Bronchial epithelial cell (primary cell): ENCODE results near the gene CSF3. TPM values are rescaled to one million over a fixed set of nuclear protein-coding genes. Genes with fewer than 3 reads are reported as not detected.

ENCODE experiments used
- DNase-seq: peaks from one replicate; pipeline ENCODE4 v3.0.0-alpha.2; 2010; ENCODE audit warnings: low read depth
- FAIRE-seq: peaks from 2 replicates; lab custom pipeline; 2011; peaks lifted over from hg19 to GRCh38; lab: Jason Lieb, UNC
- H3K27me3 ChIP-seq: 2 replicates; pipeline ENCODE4 v1.5.1; 2011; ENCODE audit warnings: low read length; ENCODE audit not compliant: control insufficient read depth, insufficient read depth
- H3K36me3 ChIP-seq: 2 replicates; pipeline ENCODE4 v1.5.1; 2011; ENCODE audit warnings: low read length; ENCODE audit not compliant: control insufficient read depth, insufficient read depth
- H3K4me3 ChIP-seq: 2 replicates; pipeline ENCODE4 v1.5.1; 2011; ENCODE audit warnings: mild to moderate bottlenecking, low read depth, low read length, control low read depth
- total RNA-seq: library from RNA; depleted of rRNA; stranded (reverse); fragments of >200 nt; gene quantifications from 2 replicates; pipeline ENCODE4 v1.2.1, GENCODE V29; 2014
- TF ChIP-seq, protein P1 (sequence below): IDR thresholded peaks from 2 replicates; pipeline ENCODE4 v1.5.1; 2011; ENCODE audit warnings: mild to moderate bottlenecking, moderate library complexity, low read length, control low read depth, inconsistent platforms; ENCODE audit not compliant: insufficient read depth, severe bottlenecking

Gene CSF3
- total RNA-seq, 1 donor from 2014 or later = under 0.01 TPM

DNA sequence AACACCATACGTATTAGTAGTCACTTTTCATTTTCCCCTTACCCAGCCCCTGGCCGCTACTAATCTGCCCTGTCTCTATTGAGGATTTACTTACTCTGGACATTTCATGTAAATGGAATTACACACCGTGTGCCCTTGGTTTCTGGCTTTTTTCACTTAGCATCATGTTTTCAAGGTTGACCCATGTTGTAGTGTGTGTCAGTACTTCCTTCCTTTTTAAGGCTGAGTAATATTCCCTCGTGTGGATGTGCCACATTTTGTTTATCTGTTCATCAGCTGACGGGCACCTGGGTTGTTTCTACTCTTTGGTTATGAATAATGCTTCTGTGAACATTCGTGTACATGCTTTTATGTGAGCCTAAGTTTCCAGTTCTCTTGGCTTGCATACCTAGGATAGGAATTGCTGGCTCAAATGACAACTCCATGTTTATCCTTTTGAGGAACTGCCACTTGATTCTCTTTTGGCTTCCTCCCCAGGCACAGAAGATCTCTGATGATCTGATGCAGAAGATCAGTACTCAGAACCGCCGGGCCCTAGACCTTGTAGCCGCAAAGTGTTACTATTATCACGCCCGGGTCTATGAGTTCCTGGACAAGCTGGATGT lies 26.9 kb upstream of the CSF3 start:
- TF ChIP-seq, protein P1, sequence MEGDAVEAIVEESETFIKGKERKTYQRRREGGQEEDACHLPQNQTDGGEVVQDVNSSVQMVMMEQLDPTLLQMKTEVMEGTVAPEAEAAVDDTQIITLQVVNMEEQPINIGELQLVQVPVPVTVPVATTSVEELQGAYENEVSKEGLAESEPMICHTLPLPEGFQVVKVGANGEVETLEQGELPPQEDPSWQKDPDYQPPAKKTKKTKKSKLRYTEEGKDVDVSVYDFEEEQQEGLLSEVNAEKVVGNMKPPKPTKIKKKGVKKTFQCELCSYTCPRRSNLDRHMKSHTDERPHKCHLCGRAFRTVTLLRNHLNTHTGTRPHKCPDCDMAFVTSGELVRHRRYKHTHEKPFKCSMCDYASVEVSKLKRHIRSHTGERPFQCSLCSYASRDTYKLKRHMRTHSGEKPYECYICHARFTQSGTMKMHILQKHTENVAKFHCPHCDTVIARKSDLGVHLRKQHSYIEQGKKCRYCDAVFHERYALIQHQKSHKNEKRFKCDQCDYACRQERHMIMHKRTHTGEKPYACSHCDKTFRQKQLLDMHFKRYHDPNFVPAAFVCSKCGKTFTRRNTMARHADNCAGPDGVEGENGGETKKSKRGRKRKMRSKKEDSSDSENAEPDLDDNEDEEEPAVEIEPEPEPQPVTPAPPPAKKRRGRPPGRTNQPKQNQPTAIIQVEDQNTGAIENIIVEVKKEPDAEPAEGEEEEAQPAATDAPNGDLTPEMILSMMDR = no peak
- DNase-seq = no peak

DNA sequence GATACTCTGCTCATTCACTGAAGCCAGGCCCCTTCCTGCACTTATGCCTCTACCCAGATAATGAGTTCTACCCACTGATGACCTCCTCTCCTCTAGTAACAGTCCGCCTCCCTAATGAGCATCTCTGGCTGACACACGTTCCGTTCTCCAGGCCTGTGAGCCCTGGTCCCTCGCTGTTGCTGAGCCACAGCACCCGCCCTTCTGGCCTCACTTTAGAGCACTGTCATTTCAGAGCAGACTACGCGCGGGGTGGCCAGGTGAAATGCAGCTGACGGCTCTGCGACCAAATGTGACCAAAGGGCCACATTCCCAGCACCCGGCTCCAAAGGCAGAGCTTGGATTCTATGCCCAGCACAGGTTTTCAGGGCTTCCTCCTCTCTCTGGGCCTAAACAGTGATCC lies 20.8 kb upstream of the CSF3 start:
- DNase-seq (no peak), FAIRE-seq (no peak)
- Histone ChIP-seq H3K4me3 (no peak overlapping the region), H3K27me3 (no peaks in the 10 kb centered on the region), H3K36me3 (peaks cover 37% of the 10 kb centered on the region)
- TF ChIP-seq, protein P1 = no peak

More for the DNA sequence above, 26.9 kb upstream of the CSF3 start:
- H3K4me3 ChIP-seq = no peak overlapping the region
- FAIRE-seq = no peak
- peaks cover 41% of the 10 kb centered on the region for H3K36me3 ChIP-seq
- H3K27me3 ChIP-seq = no peaks in the 10 kb centered on the region

DNA sequence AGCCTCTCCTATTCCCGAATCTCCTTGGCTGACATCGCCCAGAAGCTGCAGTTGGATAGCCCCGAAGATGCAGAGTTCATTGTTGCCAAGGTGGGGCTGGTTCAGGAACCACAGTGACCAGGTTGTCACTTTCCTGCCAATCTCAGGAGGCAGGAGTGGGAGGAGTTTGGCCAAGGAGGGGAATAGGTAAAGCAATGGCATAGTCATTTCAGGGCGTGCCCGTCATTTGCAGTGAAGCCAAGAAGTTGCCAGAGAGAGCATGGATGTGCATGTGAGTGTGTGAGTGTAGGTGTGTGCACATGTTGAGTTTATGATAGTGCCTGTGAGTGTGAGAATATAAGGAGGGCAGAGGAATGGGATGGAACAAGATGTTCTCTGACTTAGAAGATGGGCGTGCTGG lies 19.8 kb upstream of the CSF3 start:
- H3K27me3 ChIP-seq = no peaks in the 10 kb centered on the region
- TF ChIP-seq, protein P1 = no peak
- peaks cover 30% of the 10 kb centered on the region for H3K36me3 ChIP-seq
- DNase-seq (no peak), FAIRE-seq (no peak)
- no peak overlapping the region for H3K4me3 ChIP-seq

DNA sequence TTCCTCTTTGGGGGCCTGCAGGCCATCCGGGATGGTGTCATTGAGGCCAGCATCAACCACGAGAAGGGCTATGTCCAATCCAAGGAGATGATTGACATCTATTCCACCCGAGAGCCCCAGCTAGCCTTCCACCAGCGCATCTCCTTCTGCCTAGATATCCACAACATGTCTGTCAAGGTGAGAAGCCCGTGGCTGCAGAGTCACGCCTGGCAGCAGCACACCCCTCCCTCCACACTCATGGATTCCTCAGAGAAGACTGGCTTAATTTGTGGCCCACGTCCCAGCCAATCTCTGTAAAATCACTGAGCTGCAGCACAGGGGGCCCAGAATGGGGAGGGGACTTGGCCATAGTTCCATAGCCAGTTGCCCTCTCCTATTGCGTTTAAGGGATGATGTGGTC lies 19.1 kb upstream of the CSF3 start:
- Histone ChIP-seq H3K27me3 (no peaks in the 10 kb centered on the region), H3K4me3 (no peak overlapping the region), H3K36me3 (peaks cover 28% of the 10 kb centered on the region)
- TF ChIP-seq, protein P1 = no peak
- DNase-seq (no peak), FAIRE-seq (no peak)

DNA sequence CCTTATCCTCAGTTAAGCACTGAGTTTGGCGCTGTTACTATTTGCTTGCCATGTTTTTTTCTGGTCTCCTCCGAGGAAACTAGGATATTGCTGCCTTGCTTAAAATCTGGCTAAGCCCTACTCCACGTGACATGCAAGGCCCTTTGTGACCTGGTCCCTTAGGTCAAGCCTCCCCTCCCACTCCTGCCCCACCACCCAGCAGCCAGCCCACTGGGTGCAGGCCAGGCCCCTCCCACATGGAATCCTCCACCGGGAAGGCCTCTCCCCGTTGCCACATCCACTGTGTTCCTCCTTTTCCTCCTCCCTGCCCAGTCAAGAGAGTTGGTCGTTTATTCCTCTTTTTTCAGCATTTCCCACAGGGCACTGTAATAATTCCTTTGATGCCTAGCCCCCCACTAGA lies 18.4 kb upstream of the CSF3 start:
- Histone ChIP-seq H3K36me3 (peaks cover 26% of the 10 kb centered on the region), H3K4me3 (no peak overlapping the region), H3K27me3 (no peaks in the 10 kb centered on the region)
- TF ChIP-seq, protein P1 = no peak
- DNase-seq (no peak), FAIRE-seq (no peak)

DNA sequence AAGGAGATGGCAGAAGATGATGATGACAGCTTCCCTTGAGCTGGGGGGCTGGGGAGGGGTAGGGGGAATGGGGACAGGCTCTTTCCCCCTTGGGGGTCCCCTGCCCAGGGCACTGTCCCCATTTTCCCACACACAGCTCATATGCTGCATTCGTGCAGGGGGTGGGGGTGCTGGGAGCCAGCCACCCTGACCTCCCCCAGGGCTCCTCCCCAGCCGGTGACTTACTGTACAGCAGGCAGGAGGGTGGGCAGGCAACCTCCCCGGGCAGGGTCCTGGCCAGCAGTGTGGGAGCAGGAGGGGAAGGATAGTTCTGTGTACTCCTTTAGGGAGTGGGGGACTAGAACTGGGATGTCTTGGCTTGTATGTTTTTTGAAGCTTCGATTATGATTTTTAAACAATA lies 17.7 kb upstream of the CSF3 start:
- FAIRE-seq = no peak
- Histone ChIP-seq H3K36me3 (peaks cover 22% of the 10 kb centered on the region), H3K27me3 (no peaks in the 10 kb centered on the region), H3K4me3 (no peak overlapping the region)
- no peak for DNase-seq
- TF ChIP-seq, protein P1 = no peak
